Measurements from ENCODE around the gene DLGAP1. TPM values are rescaled to one million over a fixed set of nuclear protein-coding genes. Genes with fewer than 3 reads are reported as not detected.

The DLGAP1 gene
- total RNA-seq, 1 donor from 2014 or later = 13.6 TPM

DNA sequence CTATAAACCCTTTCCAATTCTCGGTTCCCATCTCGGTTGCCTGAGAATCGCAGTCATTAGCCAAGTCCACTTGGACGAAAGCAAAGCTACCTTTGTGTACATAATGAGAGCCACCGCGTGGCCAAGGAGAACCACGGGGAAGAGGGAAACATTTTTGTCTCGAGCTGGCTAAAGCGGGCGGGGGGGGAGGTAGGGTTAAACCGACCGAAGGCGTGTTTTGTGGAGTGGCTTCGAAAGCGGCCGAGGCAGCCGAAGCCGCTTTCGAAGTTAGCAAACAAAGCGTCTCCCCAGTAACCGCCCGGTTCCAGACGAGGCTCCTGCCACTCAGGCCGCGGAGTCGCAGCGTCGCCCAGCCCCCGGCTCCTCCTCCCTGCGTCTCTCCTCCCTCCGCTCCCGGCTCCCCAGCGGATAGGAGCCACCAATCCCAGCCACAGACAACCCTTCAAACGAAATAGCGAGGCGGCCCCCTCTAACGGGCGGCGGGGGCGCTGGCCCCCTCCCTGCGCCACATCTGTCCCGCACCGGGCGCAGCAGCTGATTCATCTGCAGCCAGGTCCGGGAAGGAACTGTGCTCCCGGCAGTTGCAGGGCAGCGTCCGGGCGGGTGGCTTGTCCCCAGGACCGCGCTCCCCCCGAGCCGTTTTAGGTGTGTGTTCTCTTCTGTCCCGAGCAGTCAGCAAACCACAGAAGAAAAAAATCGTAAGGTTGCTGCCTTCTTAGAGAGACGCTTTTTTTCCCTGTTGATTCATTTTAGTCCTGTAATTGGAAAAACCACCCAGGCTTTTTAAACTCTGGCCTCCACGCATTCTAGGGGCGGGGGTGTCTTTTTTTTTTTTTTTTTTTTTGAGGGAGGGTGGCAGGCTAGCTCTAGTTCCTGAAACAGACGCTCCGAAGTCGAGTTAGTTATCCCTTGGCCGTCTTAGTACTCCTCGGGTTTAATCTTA, 1006.9 kb downstream of the DLGAP1 start:
- peak; percentile 13 for TF ChIP-seq CTCF (IDR thresholded peaks at IDR 0.05; ENCODE audit: partially characterized antibody, unreplicated experiment)
- DNase-seq = peak; percentile 92
- H3K4me1 Mint-ChIP-seq (ENCODE audit: low read depth, unreplicated experiment) = peaks cover 12% of the 10 kb centered on the region
- H3K4me3 Mint-ChIP-seq (ENCODE audit: unreplicated experiment) = peak overlapping the region; percentile 91
- H3K27me3 Mint-ChIP-seq (ENCODE audit: unreplicated experiment) = peaks cover 27% of the 10 kb centered on the region
- peaks cover 26% of the 10 kb centered on the region for H3K9me3 Mint-ChIP-seq (ENCODE audit: unreplicated experiment)
- peak overlapping the region; percentile 89 for H3K27ac Mint-ChIP-seq (ENCODE audit: unreplicated experiment)
- H3K36me3 Mint-ChIP-seq (ENCODE audit: unreplicated experiment) = no peaks in the 10 kb centered on the region

DNA sequence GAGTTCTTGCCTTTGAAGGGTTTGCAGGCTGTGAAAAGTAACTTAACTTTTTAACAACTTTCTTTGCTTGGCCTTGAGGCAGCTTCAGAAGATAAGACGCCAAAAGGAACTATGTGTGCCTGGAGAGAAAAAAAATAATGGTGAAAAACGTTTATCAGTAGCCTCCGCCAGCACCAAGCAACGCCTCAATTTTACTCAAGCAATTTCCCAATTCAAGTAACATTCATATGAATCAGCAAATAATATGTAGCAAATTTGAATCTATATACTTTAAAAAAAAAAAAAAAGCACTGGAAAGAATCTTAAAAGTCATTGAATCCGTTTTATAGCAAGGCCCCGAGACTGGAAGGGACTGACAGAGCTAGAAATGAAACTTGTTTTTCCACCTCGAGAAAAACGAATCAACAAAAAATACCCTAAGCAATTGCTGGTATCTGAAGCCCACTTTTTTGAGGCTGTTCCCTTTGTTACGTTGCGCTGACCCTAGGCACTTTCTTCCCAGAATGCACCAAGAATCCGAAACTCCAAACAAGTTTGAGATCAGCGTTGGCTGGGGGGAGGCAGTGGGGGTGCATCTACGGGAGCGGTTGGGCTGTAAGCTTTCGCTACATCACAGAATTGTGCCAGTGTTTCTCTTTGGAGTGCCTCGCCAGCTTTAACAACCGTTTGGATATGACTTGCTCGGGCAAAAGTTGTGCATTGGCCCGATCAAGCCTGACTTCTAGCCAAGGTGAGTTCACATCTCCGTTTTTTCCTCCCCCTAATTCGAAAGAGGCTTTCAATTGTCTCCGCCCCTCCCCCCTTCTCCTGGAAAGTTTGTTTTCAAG, 1007.8 kb downstream of the DLGAP1 start:
- H3K4me1 Mint-ChIP-seq (ENCODE audit: low read depth, unreplicated experiment) = peaks cover 6% of the 10 kb centered on the region

More for the DNA sequence above, 1007.8 kb downstream of the DLGAP1 start:
- DNase-seq = no peak
- peak overlapping the region; percentile 89 for H3K27ac Mint-ChIP-seq (ENCODE audit: unreplicated experiment)
- no peak for TF ChIP-seq CTCF (IDR thresholded peaks at IDR 0.05; ENCODE audit: partially characterized antibody, unreplicated experiment)
- H3K9me3 Mint-ChIP-seq (ENCODE audit: unreplicated experiment) = peaks cover 21% of the 10 kb centered on the region
- peak overlapping the region; percentile 91 for H3K4me3 Mint-ChIP-seq (ENCODE audit: unreplicated experiment)
- H3K27me3 Mint-ChIP-seq (ENCODE audit: unreplicated experiment) = peaks cover 21% of the 10 kb centered on the region
- H3K36me3 Mint-ChIP-seq (ENCODE audit: unreplicated experiment) = no peaks in the 10 kb centered on the region

Small RNA genes within 50 kb of the gene (microRNA-seq; reads per million reads assigned to microRNA genes)
- gene MIR6718 (ENCODE audit: unreplicated experiment) = not detected
